Ectodermal cell (in vitro differentiated cells): ENCODE results near the gene AQP6.

Experiments
- H3K27ac ChIP-seq: 2 replicates; pipeline ENCODE4 v1.7.0; 2013; ENCODE audit warnings: mild to moderate bottlenecking, low read depth, low read length; ENCODE audit not compliant: insufficient read depth, poor library complexity, severe bottlenecking
- H3K27me3 ChIP-seq: 2 replicates; pipeline ENCODE4 v1.7.0; 2013; ENCODE audit warnings: mild to moderate bottlenecking, low read length; ENCODE audit not compliant: insufficient read depth, control insufficient read depth, poor library complexity, severe bottlenecking
- H3K36me3 ChIP-seq: one replicate; pipeline ENCODE4 v1.7.0; 2013; ENCODE audit warnings: low read length; ENCODE audit not compliant: control insufficient read depth, insufficient read depth
- H3K4me1 ChIP-seq: one replicate; pipeline ENCODE4 v1.7.0; 2013; ENCODE audit warnings: low read length; ENCODE audit not compliant: control insufficient read depth, insufficient read depth
- H3K4me3 ChIP-seq: 2 replicates; pipeline ENCODE4 v1.7.0; 2013; ENCODE audit warnings: low read depth, low read length, control low read depth; ENCODE audit not compliant: insufficient read depth
- H3K9me3 ChIP-seq: 2 replicates; pipeline ENCODE4 v1.7.0; 2013; ENCODE audit warnings: mild to moderate bottlenecking, low read length, moderate library complexity; ENCODE audit not compliant: control insufficient read depth
- WGBS, 2 experiments: methylation state at CpG; one replicate each; pipeline ENCODE4 v1.1.7; 2013; ENCODE audit warnings: missing lambda C conversion rate in 2 of 2; 5-methylcytosine and 5-hydroxymethylcytosine counted together

The AQP6 gene

DNA sequence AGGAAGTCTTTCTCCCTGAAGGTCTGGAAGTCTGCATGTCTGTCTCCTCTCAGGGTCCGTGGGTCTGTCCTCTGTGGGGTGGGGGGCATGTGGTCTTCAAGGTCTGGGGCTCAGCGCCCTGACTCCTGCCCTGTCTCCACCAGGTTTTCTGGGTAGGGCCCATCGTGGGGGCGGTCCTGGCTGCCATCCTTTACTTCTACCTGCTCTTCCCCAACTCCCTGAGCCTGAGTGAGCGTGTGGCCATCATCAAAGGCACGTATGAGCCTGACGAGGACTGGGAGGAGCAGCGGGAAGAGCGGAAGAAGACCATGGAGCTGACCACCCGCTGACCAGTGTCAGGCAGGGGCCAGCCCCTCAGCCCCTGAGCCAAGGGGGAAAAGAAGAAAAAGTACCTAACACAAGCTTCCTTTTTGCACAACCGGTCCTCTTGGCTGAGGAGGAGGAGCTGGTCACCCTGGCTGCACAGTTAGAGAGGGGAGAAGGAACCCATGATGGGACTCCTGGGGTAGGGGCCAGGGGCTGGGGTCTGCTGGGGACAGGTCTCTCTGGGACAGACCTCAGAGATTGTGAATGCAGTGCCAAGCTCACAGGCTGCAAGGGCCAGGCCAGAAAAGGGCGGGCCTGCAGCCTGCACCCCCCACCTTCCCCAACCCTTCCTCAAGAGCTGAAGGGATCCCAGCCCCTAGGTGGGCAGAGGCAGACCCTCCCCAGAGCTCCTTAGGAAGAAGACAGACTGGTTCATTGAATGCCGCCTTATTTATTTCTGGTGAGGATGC lies 7.7 kb upstream of the AQP6 start:
- H3K27ac ChIP-seq, result no peak overlapping the region
- H3K4me3 ChIP-seq, result no peak overlapping the region
- peaks cover 14% of the 10 kb centered on the region for H3K4me1 ChIP-seq
- WGBS, 2 experiments, result 77 to 83% methylated on average over 13 of the region's 13 CpGs
- no peaks in the 10 kb centered on the region for H3K9me3 ChIP-seq
- H3K36me3 ChIP-seq, result no peaks in the 10 kb centered on the region
- H3K27me3 ChIP-seq, result peaks cover 40% of the 10 kb centered on the region

GRCh38 chr12:49965836-49966235 lies 6.9 kb upstream of the AQP6 start:
- Histone ChIP-seq H3K27ac (no peak overlapping the region), H3K27me3 (peaks cover 32% of the 10 kb centered on the region), H3K36me3 (no peaks in the 10 kb centered on the region), H3K4me1 (peaks cover 9% of the 10 kb centered on the region), H3K9me3 (no peaks in the 10 kb centered on the region), H3K4me3 (no peak overlapping the region)
- WGBS, 2 experiments, result 78 to 82% methylated on average over 6 of the region's 6 CpGs

GRCh38 chr12:49966511-49967041 lies 6.2 kb upstream of the AQP6 start:
- peaks cover 25% of the 10 kb centered on the region for H3K27me3 ChIP-seq
- H3K4me3 ChIP-seq, result no peak overlapping the region
- 53 to 54% methylated on average over 16 of the region's 16 CpGs for WGBS, 2 experiments
- no peak overlapping the region for H3K27ac ChIP-seq
- no peaks in the 10 kb centered on the region for H3K36me3 ChIP-seq
- peaks cover 14% of the 10 kb centered on the region for H3K4me1 ChIP-seq
- no peaks in the 10 kb centered on the region for H3K9me3 ChIP-seq

- H3K27me3 ChIP-seq, result peaks cover 19% of the 10 kb centered on the region
- WGBS, 2 experiments, result 5 to 6% methylated on average over 40 of the region's 40 CpGs
- H3K36me3 ChIP-seq, result no peaks in the 10 kb centered on the region
These were observed 5.5 kb upstream of the AQP6 start for GRCh38 chr12:49967042-49967776.

GRCh38 chr12:49967777-49968250 lies 4.9 kb upstream of the AQP6 start:
- Histone ChIP-seq H3K36me3 (no peaks in the 10 kb centered on the region), H3K27ac (no peak overlapping the region), H3K9me3 (no peaks in the 10 kb centered on the region), H3K27me3 (peaks cover 13% of the 10 kb centered on the region), H3K4me3 (no peak overlapping the region), H3K4me1 (peaks cover 11% of the 10 kb centered on the region)
- 60 to 63% methylated on average over 15 of the region's 15 CpGs for WGBS, 2 experiments

More at GRCh38 chr12:49967042-49967776, 5.5 kb upstream of the AQP6 start:
- Histone ChIP-seq H3K9me3 (no peaks in the 10 kb centered on the region), H3K27ac (no peak overlapping the region), H3K4me3 (peak overlapping the region; percentile 28), H3K4me1 (peaks cover 15% of the 10 kb centered on the region)

- 84 to 88% methylated on average over 6 of the region's 6 CpGs for WGBS, 2 experiments
- peaks cover 12% of the 10 kb centered on the region for H3K27me3 ChIP-seq
These were observed 4.3 kb upstream of the AQP6 start for GRCh38 chr12:49968471-49968870.

GRCh38 chr12:49969027-49969426 lies 3.7 kb upstream of the AQP6 start:
- Histone ChIP-seq H3K27me3 (peaks cover 12% of the 10 kb centered on the region), H3K4me1 (peaks cover 9% of the 10 kb centered on the region), H3K9me3 (no peaks in the 10 kb centered on the region), H3K27ac (no peak overlapping the region), H3K4me3 (no peak overlapping the region), H3K36me3 (no peaks in the 10 kb centered on the region)
- WGBS, 2 experiments, result 89 to 93% methylated on average over 5 of the region's 5 CpGs

More at GRCh38 chr12:49968471-49968870, 4.3 kb upstream of the AQP6 start:
- Histone ChIP-seq H3K36me3 (no peaks in the 10 kb centered on the region), H3K27ac (no peak overlapping the region), H3K4me1 (peaks cover 9% of the 10 kb centered on the region), H3K9me3 (no peaks in the 10 kb centered on the region), H3K4me3 (no peak overlapping the region)

- 91 to 94% methylated on average over 12 of the region's 12 CpGs for WGBS, 2 experiments
- no peaks in the 10 kb centered on the region for H3K9me3 ChIP-seq
- no peak overlapping the region for H3K4me3 ChIP-seq
- peaks cover 12% of the 10 kb centered on the region for H3K27me3 ChIP-seq
- peaks cover 9% of the 10 kb centered on the region for H3K4me1 ChIP-seq
- no peak overlapping the region for H3K27ac ChIP-seq
- no peaks in the 10 kb centered on the region for H3K36me3 ChIP-seq
These were observed 2.9 kb upstream of the AQP6 start for GRCh38 chr12:49969651-49970429.

DNA sequence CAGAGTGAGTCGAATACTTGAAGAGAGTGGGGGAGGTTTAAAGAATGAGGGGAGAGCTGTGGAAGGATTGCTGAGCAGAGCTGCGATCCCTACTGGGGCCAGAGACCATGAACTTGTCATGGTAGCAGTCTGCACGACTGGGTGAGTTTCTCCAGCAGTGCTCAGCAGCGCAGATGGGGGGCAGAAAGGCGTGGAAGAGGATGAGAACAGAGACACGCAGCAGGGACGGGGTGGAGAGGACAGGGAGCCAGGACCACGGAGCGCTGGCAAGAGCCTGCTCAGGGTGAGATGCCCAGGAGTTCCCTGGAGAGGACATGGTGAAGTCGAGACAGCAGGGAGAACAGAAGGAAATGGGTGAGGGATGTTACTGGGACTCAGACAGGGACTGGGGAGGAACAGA lies 2.1 kb upstream of the AQP6 start:
- Histone ChIP-seq H3K4me3 (no peak overlapping the region), H3K4me1 (peaks cover 14% of the 10 kb centered on the region), H3K27ac (no peak overlapping the region), H3K9me3 (no peaks in the 10 kb centered on the region), H3K27me3 (peaks cover 12% of the 10 kb centered on the region), H3K36me3 (no peaks in the 10 kb centered on the region)
- 80% methylated on average over 10 of the region's 10 CpGs for WGBS, 2 experiments
